Activated effector memory CD4-positive, alpha-beta T cell treated with Interleukin-2 at 50 U/mL for 16 hours (primary cell): ENCODE data around the gene PTPN13.

ENCODE experiments used
- DNase-seq: peaks from one replicate; pipeline ENCODE4 v3.0.0-alpha.2; 2020

Gene PTPN13

GRCh38 chr4:86821151-86821550 lies 227.0 kb downstream of the PTPN13 start:
- DNase-seq = no peak

GRCh38 chr4:86822136-86822535 lies 228.0 kb downstream of the PTPN13 start:
- DNase-seq = no peak

- DNase-seq = no peak
Measured at GRCh38 chr4:86825511-86825910, 231.4 kb downstream of the PTPN13 start.

GRCh38 chr4:86831262-86832130 lies 237.4 kb downstream of the PTPN13 start:
- no peak for DNase-seq

- DNase-seq = no peak
Measured at GRCh38 chr4:86833615-86834014, 239.5 kb downstream of the PTPN13 start.

GRCh38 chr4:86834901-86835300 lies 240.8 kb downstream of the PTPN13 start:
- DNase-seq = no peak

- no peak for DNase-seq
Measured at GRCh38 chr4:86835677-86836076, 241.6 kb downstream of the PTPN13 start.

GRCh38 chr4:86837691-86838503 lies 243.8 kb downstream of the PTPN13 start:
- no peak for DNase-seq

- DNase-seq = no peak
Measured at GRCh38 chr4:86840858-86841257, 246.7 kb downstream of the PTPN13 start.

GRCh38 chr4:86841309-86841708 lies 247.2 kb downstream of the PTPN13 start:
- DNase-seq = no peak

GRCh38 chr4:86845593-86845992 lies 251.5 kb downstream of the PTPN13 start:
- no peak for DNase-seq

GRCh38 chr4:86846921-86847320 lies 252.8 kb downstream of the PTPN13 start:
- DNase-seq = no peak

GRCh38 chr4:86847571-86847970 lies 253.5 kb downstream of the PTPN13 start:
- DNase-seq = no peak

GRCh38 chr4:86848136-86848535 lies 254.0 kb downstream of the PTPN13 start:
- no peak for DNase-seq

GRCh38 chr4:86848732-86849619 lies 254.9 kb downstream of the PTPN13 start, which contains the start of gene SLC10A6:
TSS of gene SLC10A6 (minus strand) at chr4:86849384. CDS start at chr4:86849115, 269 bp downstream.
- no peak for DNase-seq

- no peak for DNase-seq
Measured at GRCh38 chr4:86853209-86853608, 259.1 kb downstream of the PTPN13 start.

- no peak for DNase-seq
Measured at GRCh38 chr4:86855572-86855971, 261.5 kb downstream of the PTPN13 start.

- no peak for DNase-seq
Measured at GRCh38 chr4:86856896-86857295, 262.8 kb downstream of the PTPN13 start.

GRCh38 chr4:86857341-86858052 lies 263.4 kb downstream of the PTPN13 start:
- no peak for DNase-seq
